Measurements from ENCODE around the gene CDC40.
"Not testable (repeated sequence)": the region's sequence is repeated elsewhere in the genome, so short reads cannot be mapped to it uniquely, and the experiment has no call there.

The CDC40 gene

GRCh38 chr6:110236007-110236406 is 55.8 kb downstream of the CDC40 start:
- not testable (repeated sequence) for H3K27me3 ChIP-seq (ENCODE audit: control insufficient read depth in 2 of 2, insufficient read depth in 2 of 2, low read length in 2 of 2); H3K4me1 ChIP-seq (ENCODE audit: control insufficient read depth in 2 of 2, insufficient read depth in 2 of 2, low read length in 2 of 2); H3K9me3 ChIP-seq (ENCODE audit: control insufficient read depth in 2 of 2, low read length in 2 of 2)

GRCh38 chr6:110239526-110240274 is 59.5 kb downstream of the CDC40 start:
- Histone ChIP-seq H3K27ac (ENCODE audit: low read depth in 2 of 2, low read length in 2 of 2) (no peak overlapping the region), H3K4me1 (ENCODE audit: control insufficient read depth in 2 of 2, insufficient read depth in 2 of 2, low read length in 2 of 2) (no peaks in the 10 kb centered on the region), H3K9me3 (ENCODE audit: control insufficient read depth in 2 of 2, low read length in 2 of 2) (no peaks in the 10 kb centered on the region), H3K27me3 (ENCODE audit: control insufficient read depth in 2 of 2, insufficient read depth in 2 of 2, low read length in 2 of 2) (no peaks in the 10 kb centered on the region), H3K9ac (ENCODE audit: low read depth in 1 of 2, low read length in 2 of 2) (no peak overlapping the region), H3K36me3 (ENCODE audit: control insufficient read depth in 2 of 2, insufficient read depth in 2 of 2, low read length in 2 of 2) (peaks cover 0 to 4% of the 10 kb centered on the region in 2 donors), H3K4me3 (ENCODE audit: low read length in 2 of 2) (no peak overlapping the region)

More at GRCh38 chr6:110236007-110236406, 55.8 kb downstream of the CDC40 start:
- not testable (repeated sequence) for H3K9ac ChIP-seq (ENCODE audit: low read depth in 1 of 2, low read length in 2 of 2); H3K4me3 ChIP-seq (ENCODE audit: low read length in 2 of 2); H3K27ac ChIP-seq (ENCODE audit: low read depth in 2 of 2, low read length in 2 of 2); H3K36me3 ChIP-seq (ENCODE audit: control insufficient read depth in 2 of 2, insufficient read depth in 2 of 2, low read length in 2 of 2)

DNA sequence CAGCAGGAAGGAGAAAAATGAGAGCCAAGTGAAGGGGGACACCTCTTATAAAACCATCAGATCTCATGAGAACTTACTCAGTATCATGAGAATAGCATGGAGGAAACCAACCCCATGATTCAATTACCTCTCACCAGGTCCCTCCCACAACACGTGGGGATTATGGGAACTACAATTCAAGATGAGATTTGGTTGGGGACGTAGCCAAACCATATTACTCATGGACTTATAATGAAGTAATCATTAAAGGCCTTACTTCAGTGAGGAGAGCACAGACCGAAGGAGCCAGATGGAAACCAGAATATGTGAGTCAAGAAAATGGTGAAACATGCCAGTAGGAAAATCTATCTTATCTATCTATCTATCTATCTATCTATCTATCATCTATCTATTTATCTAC is 64.4 kb downstream of the CDC40 start:
- not testable (repeated sequence) for H3K4me3 ChIP-seq (ENCODE audit: low read length in 2 of 2); H3K27me3 ChIP-seq (ENCODE audit: control insufficient read depth in 2 of 2, insufficient read depth in 2 of 2, low read length in 2 of 2); H3K9ac ChIP-seq (ENCODE audit: low read depth in 1 of 2, low read length in 2 of 2)

DNA sequence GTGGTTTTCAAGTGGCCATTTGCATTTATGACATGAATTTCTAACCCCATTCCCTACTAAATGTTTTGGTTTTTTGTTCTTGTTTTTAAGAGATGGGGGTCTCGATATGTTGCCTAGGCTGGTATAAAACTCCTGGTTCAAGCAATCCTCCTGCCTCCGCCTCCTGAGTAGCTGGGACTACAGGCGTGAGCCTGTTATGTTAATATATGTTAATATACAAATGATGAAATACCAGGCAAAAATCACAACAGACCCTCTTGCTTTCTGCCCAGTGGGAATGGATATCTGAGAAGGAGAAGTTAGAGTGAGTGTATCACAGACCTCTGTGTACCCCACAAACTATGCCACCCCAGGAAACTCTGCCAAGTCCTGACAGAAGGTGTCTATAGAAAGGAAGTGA is 66.2 kb downstream of the CDC40 start:
- H3K27me3 ChIP-seq (ENCODE audit: control insufficient read depth in 2 of 2, insufficient read depth in 2 of 2, low read length in 2 of 2): no peaks in the 10 kb centered on the region
- no peak overlapping the region for H3K4me3 ChIP-seq (ENCODE audit: low read length in 2 of 2)
- no peaks in the 10 kb centered on the region for H3K36me3 ChIP-seq (ENCODE audit: control insufficient read depth in 2 of 2, insufficient read depth in 2 of 2, low read length in 2 of 2)
- no peaks in the 10 kb centered on the region for H3K4me1 ChIP-seq (ENCODE audit: control insufficient read depth in 2 of 2, insufficient read depth in 2 of 2, low read length in 2 of 2)
- H3K9me3 ChIP-seq (ENCODE audit: control insufficient read depth in 2 of 2, low read length in 2 of 2): no peaks in the 10 kb centered on the region
- H3K27ac ChIP-seq (ENCODE audit: low read depth in 2 of 2, low read length in 2 of 2): no peak overlapping the region
- H3K9ac ChIP-seq (ENCODE audit: low read depth in 1 of 2, low read length in 2 of 2): no peak overlapping the region

More for the DNA sequence above, 64.4 kb downstream of the CDC40 start:
- not testable (repeated sequence) for H3K9me3 ChIP-seq (ENCODE audit: control insufficient read depth in 2 of 2, low read length in 2 of 2); H3K4me1 ChIP-seq (ENCODE audit: control insufficient read depth in 2 of 2, insufficient read depth in 2 of 2, low read length in 2 of 2); H3K36me3 ChIP-seq (ENCODE audit: control insufficient read depth in 2 of 2, insufficient read depth in 2 of 2, low read length in 2 of 2); H3K27ac ChIP-seq (ENCODE audit: low read depth in 2 of 2, low read length in 2 of 2)

- H3K27me3 ChIP-seq (ENCODE audit: control insufficient read depth in 2 of 2, insufficient read depth in 2 of 2, low read length in 2 of 2): no peaks in the 10 kb centered on the region
- H3K36me3 ChIP-seq (ENCODE audit: control insufficient read depth in 2 of 2, insufficient read depth in 2 of 2, low read length in 2 of 2): no peaks in the 10 kb centered on the region
- no peaks in the 10 kb centered on the region for H3K9me3 ChIP-seq (ENCODE audit: control insufficient read depth in 2 of 2, low read length in 2 of 2)
- no peaks in the 10 kb centered on the region for H3K4me1 ChIP-seq (ENCODE audit: control insufficient read depth in 2 of 2, insufficient read depth in 2 of 2, low read length in 2 of 2)
- H3K9ac ChIP-seq (ENCODE audit: low read depth in 1 of 2, low read length in 2 of 2): no peak overlapping the region
- no peak overlapping the region for H3K4me3 ChIP-seq (ENCODE audit: low read length in 2 of 2)
- no peak overlapping the region for H3K27ac ChIP-seq (ENCODE audit: low read depth in 2 of 2, low read length in 2 of 2)
Observed at GRCh38 chr6:110246900-110247546, 66.8 kb downstream of the CDC40 start.

DNA sequence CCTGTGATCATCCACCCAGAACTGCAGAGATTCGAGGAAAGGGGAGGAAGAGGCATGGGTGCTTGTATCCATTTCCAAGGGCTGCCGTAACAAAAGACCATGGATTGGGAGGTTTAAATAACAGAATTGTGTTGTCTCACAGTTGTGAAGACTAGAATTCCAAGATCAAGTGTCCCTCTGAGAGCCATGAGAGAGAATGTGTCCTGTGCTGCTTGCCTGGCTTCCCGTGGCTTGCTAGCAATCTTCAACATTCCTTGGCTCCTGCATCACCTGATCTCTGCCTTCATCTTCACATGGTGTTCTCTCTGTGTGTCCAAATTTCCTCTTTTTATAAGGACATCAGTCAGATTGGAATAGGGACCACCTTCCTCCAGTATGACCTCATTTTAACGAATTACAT is 69.8 kb downstream of the CDC40 start:
- no peaks in the 10 kb centered on the region for H3K4me1 ChIP-seq (ENCODE audit: control insufficient read depth in 2 of 2, insufficient read depth in 2 of 2, low read length in 2 of 2)
- H3K36me3 ChIP-seq (ENCODE audit: control insufficient read depth in 2 of 2, insufficient read depth in 2 of 2, low read length in 2 of 2): no peaks in the 10 kb centered on the region
- no peak overlapping the region for H3K27ac ChIP-seq (ENCODE audit: low read depth in 2 of 2, low read length in 2 of 2)
- no peaks in the 10 kb centered on the region for H3K9me3 ChIP-seq (ENCODE audit: control insufficient read depth in 2 of 2, low read length in 2 of 2)
- no peak overlapping the region for H3K4me3 ChIP-seq (ENCODE audit: low read length in 2 of 2)
- H3K27me3 ChIP-seq (ENCODE audit: control insufficient read depth in 2 of 2, insufficient read depth in 2 of 2, low read length in 2 of 2): no peaks in the 10 kb centered on the region
- no peak overlapping the region for H3K9ac ChIP-seq (ENCODE audit: low read depth in 1 of 2, low read length in 2 of 2)

GRCh38 chr6:110250838-110251237 is 70.6 kb downstream of the CDC40 start:
- H3K27me3 ChIP-seq (ENCODE audit: control insufficient read depth in 2 of 2, insufficient read depth in 2 of 2, low read length in 2 of 2): no peaks in the 10 kb centered on the region
- no peak overlapping the region for H3K27ac ChIP-seq (ENCODE audit: low read depth in 2 of 2, low read length in 2 of 2)
- H3K4me3 ChIP-seq (ENCODE audit: low read length in 2 of 2): no peak overlapping the region
- no peak overlapping the region for H3K9ac ChIP-seq (ENCODE audit: low read depth in 1 of 2, low read length in 2 of 2)
- no peaks in the 10 kb centered on the region for H3K4me1 ChIP-seq (ENCODE audit: control insufficient read depth in 2 of 2, insufficient read depth in 2 of 2, low read length in 2 of 2)
- no peaks in the 10 kb centered on the region for H3K36me3 ChIP-seq (ENCODE audit: control insufficient read depth in 2 of 2, insufficient read depth in 2 of 2, low read length in 2 of 2)
- no peaks in the 10 kb centered on the region for H3K9me3 ChIP-seq (ENCODE audit: control insufficient read depth in 2 of 2, low read length in 2 of 2)

DNA sequence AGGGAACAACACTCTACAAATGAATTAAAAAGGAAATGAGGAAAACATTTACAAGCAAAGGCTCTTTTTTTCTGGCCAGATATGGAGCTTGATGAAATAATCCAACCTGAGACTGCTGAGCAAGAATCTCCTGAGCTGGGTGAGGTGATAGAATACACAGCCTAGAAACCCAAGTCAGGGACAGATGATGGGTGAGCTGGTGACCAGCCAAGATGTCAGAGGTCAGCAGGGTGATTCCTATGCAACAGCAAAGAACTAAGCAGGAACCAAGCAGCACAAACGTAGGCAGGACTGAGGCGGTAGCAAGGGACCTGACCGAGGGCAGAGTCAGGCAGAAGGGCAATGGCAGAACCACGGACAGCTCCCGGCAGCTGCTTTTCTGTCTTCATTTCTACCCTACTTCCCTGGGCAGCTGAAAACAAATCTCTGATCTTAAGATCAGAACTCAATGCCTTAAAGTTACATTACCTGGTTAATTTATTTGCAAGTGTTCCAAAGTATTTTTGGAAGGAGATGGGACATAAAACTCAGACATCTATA is 75.1 kb downstream of the CDC40 start:
- Histone ChIP-seq H3K27ac (ENCODE audit: low read depth in 2 of 2, low read length in 2 of 2) (no peak overlapping the region), H3K36me3 (ENCODE audit: control insufficient read depth in 2 of 2, insufficient read depth in 2 of 2, low read length in 2 of 2) (no peaks in the 10 kb centered on the region), H3K9me3 (ENCODE audit: control insufficient read depth in 2 of 2, low read length in 2 of 2) (no peaks in the 10 kb centered on the region), H3K9ac (ENCODE audit: low read depth in 1 of 2, low read length in 2 of 2) (no peak overlapping the region), H3K27me3 (ENCODE audit: control insufficient read depth in 2 of 2, insufficient read depth in 2 of 2, low read length in 2 of 2) (no peaks in the 10 kb centered on the region), H3K4me3 (ENCODE audit: low read length in 2 of 2) (no peak overlapping the region), H3K4me1 (ENCODE audit: control insufficient read depth in 2 of 2, insufficient read depth in 2 of 2, low read length in 2 of 2) (no peaks in the 10 kb centered on the region)

DNA sequence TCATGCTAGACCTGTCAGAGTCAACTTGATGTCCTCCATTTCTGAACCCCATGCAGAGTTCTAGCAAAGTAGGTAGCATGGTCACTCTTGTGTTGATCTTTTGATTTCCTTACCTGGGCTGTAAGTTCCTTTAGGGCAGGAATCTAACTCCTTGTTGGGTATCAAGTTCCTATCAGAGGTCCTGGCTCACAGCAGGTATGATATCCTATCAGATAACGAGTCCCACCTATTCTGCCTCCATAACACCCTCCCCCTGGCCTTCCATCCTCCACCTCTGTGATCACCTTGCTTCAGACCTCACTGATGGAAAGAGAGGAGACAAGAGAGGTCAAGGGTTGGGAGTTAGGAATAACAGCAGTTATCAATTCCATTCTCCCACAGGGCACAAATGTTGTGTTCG is 76.1 kb downstream of the CDC40 start:
- H3K9ac ChIP-seq (ENCODE audit: low read depth in 1 of 2, low read length in 2 of 2): no peak overlapping the region
- no peaks in the 10 kb centered on the region for H3K27me3 ChIP-seq (ENCODE audit: control insufficient read depth in 2 of 2, insufficient read depth in 2 of 2, low read length in 2 of 2)
- no peak overlapping the region for H3K4me3 ChIP-seq (ENCODE audit: low read length in 2 of 2)
- H3K9me3 ChIP-seq (ENCODE audit: control insufficient read depth in 2 of 2, low read length in 2 of 2): no peaks in the 10 kb centered on the region
- no peak overlapping the region for H3K27ac ChIP-seq (ENCODE audit: low read depth in 2 of 2, low read length in 2 of 2)
- H3K4me1 ChIP-seq (ENCODE audit: control insufficient read depth in 2 of 2, insufficient read depth in 2 of 2, low read length in 2 of 2): no peaks in the 10 kb centered on the region
- H3K36me3 ChIP-seq (ENCODE audit: control insufficient read depth in 2 of 2, insufficient read depth in 2 of 2, low read length in 2 of 2): no peaks in the 10 kb centered on the region

DNA sequence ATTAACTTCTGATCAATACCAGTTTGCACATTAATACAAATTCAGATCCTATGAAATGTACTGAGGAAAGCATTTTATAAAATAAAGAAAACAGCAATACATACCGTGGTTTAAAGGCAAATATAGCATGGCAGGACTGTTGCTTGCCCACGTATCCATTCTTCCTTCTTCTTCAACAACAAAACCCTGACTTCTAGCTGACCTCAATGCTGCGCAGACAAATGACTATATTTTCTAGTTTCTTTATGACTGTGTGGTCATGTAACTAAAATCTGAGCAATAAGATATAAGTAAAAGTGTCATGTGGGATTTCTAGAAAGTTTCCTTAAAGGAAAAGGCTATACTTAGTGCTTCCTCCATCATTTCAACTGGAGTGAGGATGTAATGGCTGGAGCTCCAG is 85.0 kb downstream of the CDC40 start:
- Histone ChIP-seq H3K9ac (ENCODE audit: low read depth in 1 of 2, low read length in 2 of 2) (no peak overlapping the region), H3K36me3 (ENCODE audit: control insufficient read depth in 2 of 2, insufficient read depth in 2 of 2, low read length in 2 of 2) (no peaks in the 10 kb centered on the region), H3K4me3 (ENCODE audit: low read length in 2 of 2) (no peak overlapping the region), H3K27me3 (ENCODE audit: control insufficient read depth in 2 of 2, insufficient read depth in 2 of 2, low read length in 2 of 2) (peaks cover 0 to 1% of the 10 kb centered on the region in 2 donors), H3K4me1 (ENCODE audit: control insufficient read depth in 2 of 2, insufficient read depth in 2 of 2, low read length in 2 of 2) (no peaks in the 10 kb centered on the region), H3K27ac (ENCODE audit: low read depth in 2 of 2, low read length in 2 of 2) (no peak overlapping the region), H3K9me3 (ENCODE audit: control insufficient read depth in 2 of 2, low read length in 2 of 2) (no peaks in the 10 kb centered on the region)
